ENCODE data around the gene SRRD.

The SRRD gene

DNA sequence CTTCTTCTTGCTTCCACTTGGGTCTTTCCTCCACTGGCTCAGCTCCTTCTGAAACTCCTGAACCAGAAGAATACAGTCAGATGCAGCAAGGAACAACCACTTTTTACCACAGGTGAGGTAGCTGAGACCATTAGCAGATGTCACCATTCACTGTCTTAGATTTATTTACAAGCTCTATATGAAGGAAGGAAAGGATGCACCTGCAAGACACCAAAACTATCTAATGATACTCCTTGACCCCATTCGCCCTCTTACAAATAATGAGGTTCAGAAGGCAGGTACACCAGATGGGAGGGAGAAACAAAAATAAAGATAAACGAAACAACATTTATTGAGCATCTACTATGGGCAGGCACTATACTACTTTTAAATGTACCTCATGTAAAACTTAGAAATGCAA is 18.3 kb downstream of the SRRD start:
- in situ Hi-C loops (cut with HindIII; ENCODE audit: low sequenced_read_pairs) = no loop called here
- DNase-seq (ENCODE audit: low read depth, low spot score) = no peak
- H3K4me3 ChIP-seq (ENCODE audit: low read depth, low read length) = no peak overlapping the region
- TF ChIP-seq CTCF (IDR thresholded peaks at IDR 0.05; ENCODE audit: low read depth, low read length) = no peak

DNA sequence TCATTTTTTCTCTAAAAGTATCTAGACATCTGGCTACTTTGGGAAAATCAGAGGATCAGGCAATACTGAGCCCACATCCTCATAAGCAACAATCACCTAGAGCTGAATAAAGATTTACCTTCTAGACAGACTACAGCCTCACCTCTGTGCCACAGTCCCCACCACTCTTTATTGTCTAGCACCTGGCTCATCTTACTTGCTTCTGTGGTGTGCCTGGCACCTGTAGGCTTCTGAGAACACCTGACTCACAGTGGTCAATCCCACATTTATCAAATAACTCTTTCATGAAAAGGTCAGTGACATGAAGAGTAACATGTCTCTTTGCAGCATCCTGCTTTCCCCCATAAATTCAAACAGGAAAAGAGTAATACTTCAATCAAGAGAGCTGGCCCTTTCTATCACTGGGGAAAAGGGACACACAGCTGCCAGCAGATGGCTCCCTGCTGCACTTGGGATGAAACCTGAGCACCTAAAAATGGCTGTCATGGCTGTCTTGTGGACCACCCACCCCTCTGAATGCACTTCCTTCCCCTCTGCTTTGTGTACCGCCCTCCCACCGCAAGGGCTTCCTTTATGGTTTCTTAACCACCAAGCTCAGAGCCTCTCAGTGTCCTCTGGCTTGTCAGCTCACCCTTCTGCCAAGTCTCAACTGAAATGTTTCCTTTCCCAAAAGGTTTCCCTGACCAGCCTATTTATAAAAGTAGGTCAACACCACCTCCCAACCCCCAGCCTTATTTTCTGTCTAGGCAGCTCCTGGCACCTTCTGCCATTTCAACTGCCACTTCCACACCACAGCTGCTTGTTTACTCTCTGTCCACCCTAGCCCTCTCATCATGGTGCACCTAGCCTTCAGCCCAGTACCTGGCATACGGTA is 19.2 kb downstream of the SRRD start:
- peak; percentile 53 for DNase-seq (ENCODE audit: low read depth, low spot score)
- H3K4me3 ChIP-seq (ENCODE audit: low read depth, low read length) = no peak overlapping the region
- TF ChIP-seq CTCF (IDR thresholded peaks at IDR 0.05; ENCODE audit: low read depth, low read length) = peak; percentile 81
- in situ Hi-C loops (cut with HindIII; ENCODE audit: low sequenced_read_pairs) = no loop called here

- in situ Hi-C loops (cut with HindIII; ENCODE audit: low sequenced_read_pairs) = no loop called here
- H3K4me3 ChIP-seq (ENCODE audit: low read depth, low read length) = no peak overlapping the region
- DNase-seq (ENCODE audit: low read depth, low spot score) = no peak
- TF ChIP-seq CTCF (IDR thresholded peaks at IDR 0.05; ENCODE audit: low read depth, low read length) = no peak
Measured at GRCh38 chr22:26503758-26504157, 20.1 kb downstream of the SRRD start.

DNA sequence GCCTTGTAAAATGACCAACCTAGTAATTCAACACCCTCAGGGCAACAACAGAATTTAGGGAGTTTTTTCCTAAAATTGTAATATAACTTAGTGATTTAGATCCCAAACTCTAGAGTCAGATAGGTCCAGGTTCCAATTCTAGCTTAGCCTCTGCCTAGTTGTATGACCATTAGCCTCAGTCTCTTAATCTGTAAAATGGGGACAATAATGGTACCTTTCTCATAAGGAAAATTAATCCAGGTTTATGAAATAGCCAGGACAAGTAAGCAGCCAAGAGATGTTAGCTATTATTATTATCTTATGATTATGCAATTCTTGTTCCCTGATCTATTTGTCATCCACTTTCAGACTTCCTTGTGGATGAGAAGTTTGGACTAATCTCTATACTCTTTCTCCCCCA is 24.5 kb downstream of the SRRD start:
- no peak for TF ChIP-seq CTCF (IDR thresholded peaks at IDR 0.05; ENCODE audit: low read depth, low read length)
- no peak for DNase-seq (ENCODE audit: low read depth, low spot score)
- H3K4me3 ChIP-seq (ENCODE audit: low read depth, low read length) = no peak overlapping the region
- in situ Hi-C loops (cut with HindIII; ENCODE audit: low sequenced_read_pairs) = no loop called here

DNA sequence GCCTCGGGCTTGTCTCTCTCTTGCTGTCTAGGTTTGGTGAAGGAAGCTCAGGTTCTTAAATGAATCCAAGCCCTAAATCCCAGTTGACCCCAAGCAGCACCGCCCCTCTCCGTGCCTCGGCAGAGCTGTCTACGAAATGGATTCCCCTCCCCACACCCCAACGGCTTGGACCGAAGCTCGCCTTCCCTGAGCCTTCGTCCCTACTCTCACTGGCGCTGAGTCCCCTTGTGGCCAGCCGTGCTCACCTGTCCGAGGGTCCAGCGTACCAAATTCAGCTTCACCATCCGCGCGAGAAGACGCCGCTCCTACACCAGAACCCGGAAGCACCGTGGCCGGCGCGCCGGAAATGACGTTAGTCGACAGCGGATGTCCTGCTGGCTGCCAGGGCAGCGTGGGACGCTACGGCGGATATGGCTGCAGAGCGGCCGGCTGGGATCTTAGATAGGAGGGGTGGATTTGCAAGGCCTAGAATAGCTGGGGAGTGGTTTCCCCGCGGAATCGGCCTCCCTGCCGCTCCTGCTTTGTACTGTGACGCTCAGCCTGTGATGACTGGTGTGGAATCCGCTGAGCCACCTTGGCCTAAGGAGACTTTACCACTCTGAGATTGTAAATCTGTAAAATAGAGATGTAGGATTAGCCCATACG is 28.6 kb downstream of the SRRD start, which contains the start of gene TFIP11:
TSS of gene TFIP11 (minus strand) at position 325 of the 645 bp plus-strand sequence. CDS start 2,201 bp downstream, outside the sequence.
- peak within 1 kb of the TSS; percentile 94 for H3K4me3 ChIP-seq (ENCODE audit: low read depth, low read length)
- peak; percentile 93 for DNase-seq (ENCODE audit: low read depth, low spot score)
- no peak for TF ChIP-seq CTCF (IDR thresholded peaks at IDR 0.05; ENCODE audit: low read depth, low read length)
- in situ Hi-C loops (cut with HindIII; ENCODE audit: low sequenced_read_pairs) = no loop called here

- DNase-seq (ENCODE audit: low read depth, low spot score) = no peak
- H3K4me3 ChIP-seq (ENCODE audit: low read depth, low read length) = no peak overlapping the region
- in situ Hi-C loops (cut with HindIII; ENCODE audit: low sequenced_read_pairs) = no loop called here
- no peak for TF ChIP-seq CTCF (IDR thresholded peaks at IDR 0.05; ENCODE audit: low read depth, low read length)
Measured at GRCh38 chr22:26513838-26514237, 30.2 kb downstream of the SRRD start.

All from astrocyte of the spinal cord (primary cell).